ACHN (cell line): ENCODE data around the gene AIG1.

Experiments
- DNase-seq: peaks from one replicate; pipeline ENCODE4 v3.0.0-alpha.2; 2015
- in situ Hi-C: cut with HindIII; loops from 2 replicates; pipeline ENCODE4 v1.10.0; 2017; ENCODE audit warnings: low sequenced_read_pairs, low pct_ligation_motif_present, low pct_unique_long_range_greater_than_20kb

AIG1 gene

GRCh38 chr6:143176090-143177021 is 115.7 kb downstream of the AIG1 start:
- no peak for DNase-seq
- in situ Hi-C loops, result no loop called here

GRCh38 chr6:143177706-143178105 is 117.0 kb downstream of the AIG1 start:
- no peak for DNase-seq
- in situ Hi-C loops, result no loop called here

GRCh38 chr6:143179096-143179495 is 118.4 kb downstream of the AIG1 start:
- DNase-seq, result no peak
- in situ Hi-C loops, result no loop called here

- in situ Hi-C loops, result no loop called here
- no peak for DNase-seq
Measured at GRCh38 chr6:143179901-143180612, 119.4 kb downstream of the AIG1 start.

- no peak for DNase-seq
- in situ Hi-C loops, result no loop called here
Measured at GRCh38 chr6:143180826-143181225, 120.1 kb downstream of the AIG1 start.

- in situ Hi-C loops, result no loop called here
- no peak for DNase-seq
Measured at GRCh38 chr6:143183666-143184065, 123.0 kb downstream of the AIG1 start.

GRCh38 chr6:143185288-143185687 is 124.6 kb downstream of the AIG1 start:
- in situ Hi-C loops, result no loop called here
- DNase-seq, result no peak

- DNase-seq, result no peak
- in situ Hi-C loops, result no loop called here
Measured at GRCh38 chr6:143187238-143187923, 126.7 kb downstream of the AIG1 start.

GRCh38 chr6:143188292-143188691 is 127.6 kb downstream of the AIG1 start:
- in situ Hi-C loops, result no loop called here

GRCh38 chr6:143191361-143191760 is 130.7 kb downstream of the AIG1 start:
- in situ Hi-C loops, result no loop called here
- DNase-seq, result no peak

More at GRCh38 chr6:143188292-143188691, 127.6 kb downstream of the AIG1 start:
- DNase-seq, result no peak

GRCh38 chr6:143192766-143193165 is 132.1 kb downstream of the AIG1 start:
- in situ Hi-C loops, result no loop called here
- DNase-seq, result no peak

GRCh38 chr6:143193571-143194094 is 132.9 kb downstream of the AIG1 start:
- in situ Hi-C loops, result no loop called here
- DNase-seq, result no peak

- no peak for DNase-seq
- in situ Hi-C loops, result no loop called here
Measured at GRCh38 chr6:143194095-143194589, 133.5 kb downstream of the AIG1 start.

- DNase-seq, result no peak
- in situ Hi-C loops, result no loop called here
Measured at GRCh38 chr6:143195349-143195845, 134.7 kb downstream of the AIG1 start.

GRCh38 chr6:143196525-143197225 is 136.0 kb downstream of the AIG1 start:
- in situ Hi-C loops, result no loop called here
- DNase-seq, result no peak

GRCh38 chr6:143197377-143197776 is 136.7 kb downstream of the AIG1 start:
- in situ Hi-C loops, result no loop called here
- no peak for DNase-seq

GRCh38 chr6:143198312-143198711 is 137.6 kb downstream of the AIG1 start:
- in situ Hi-C loops, result no loop called here
- no peak for DNase-seq

GRCh38 chr6:143199291-143199690 is 138.6 kb downstream of the AIG1 start:
- DNase-seq, result no peak
- in situ Hi-C loops, result no loop called here
